ENCODE data around the gene CDH23. TPM values are rescaled to one million over a fixed set of nuclear protein-coding genes. Genes with fewer than 3 reads are reported as not detected.

Gene CDH23
- total and polyA plus RNA-seq, 10 of the 15 experiments (the other 5 are each of a cell fraction or from before 2014, with no cell fraction given), result 0.09 to 0.40 (median 0.15) TPM; not detected in 1

- FAIRE-seq (no peak), ATAC-seq (no peak), DNase-seq (ENCODE audit: low read depth, low spot score) (no peak)
- no peak overlapping the region for H3K4me3 ChIP-seq
- H3K4me2 ChIP-seq (ENCODE audit: control insufficient read depth, insufficient read depth), result no peak overlapping the region
- no TSS peak for BruUV-seq (replicated peaks)
- no peak overlapping the region for H3K9ac ChIP-seq (ENCODE audit: control insufficient read depth, insufficient read depth, low read length)
- CTCF ChIA-PET, result no interaction called here
- 43% methylated on average over 8 of the region's 8 CpGs for WGBS (ENCODE audit: insufficient coverage, insufficient replicate concordance, low lambda C conversion rate, missing lambda C conversion rate)
- no peaks in the 10 kb centered on the region for H3K79me2 ChIP-seq (ENCODE audit: control insufficient read depth, insufficient read depth, low read length)
- SMC1A ChIA-PET (ENCODE audit: uncharacterized antibody, unreplicated experiment), result no interaction called here
- no peak overlapping the region for H2AFZ ChIP-seq (ENCODE audit: control insufficient read depth, low read depth, low read length)
- H3K4me1 ChIP-seq (ENCODE audit: control insufficient read depth, insufficient read depth, low read length), result no peaks in the 10 kb centered on the region
- peaks cover 1 to 2% of the 10 kb centered on the region in 2 experiments; a peak in 2 of 4 replicates for H3K27me3 ChIP-seq (replicated peaks in 1 of 2; ENCODE audit: control insufficient read depth in 2 of 2, insufficient read depth in 2 of 2, low read length in 1 of 2)
- RAD21 ChIA-PET (ENCODE audit: unreplicated experiment), result no interaction called here
- in situ Hi-C loops (cut with MboI) (no loop called here), intact Hi-C loops (cut with micrococcal nuclease; ENCODE audit: unreplicated experiment) (no loop called here)
- no peaks in the 10 kb centered on the region for H3K36me3 ChIP-seq (ENCODE audit: control insufficient read depth in 2 of 2, insufficient read depth in 2 of 2, low read length in 1 of 2)
- no peaks in the 10 kb centered on the region for H3K9me3 ChIP-seq (replicated peaks; ENCODE audit: control insufficient read depth, insufficient read depth, low read length)
- POLR2A ChIA-PET, result no interaction called here
- no peaks in the 10 kb centered on the region for H4K20me1 ChIP-seq (ENCODE audit: control insufficient read depth, insufficient read depth)
- H3K27ac ChIP-seq (ENCODE audit: control insufficient read depth, insufficient read depth), result no peak overlapping the region
- TF ChIP-seq NBN (IDR thresholded peaks at IDR 0.05), result no peak
- TF ChIP-seq FOXK2 (IDR thresholded peaks at IDR 0.05), result no peak
- no peak for TF ChIP-seq HDAC2 (IDR thresholded peaks at IDR 0.05)
- TF ChIP-seq PRDM15 (CRISPR knock-in tag; IDR thresholded peaks at IDR 0.05), result no peak
- TF ChIP-seq BCL3 (IDR thresholded peaks at IDR 0.05; ENCODE audit: borderline replicate concordance, insufficient read depth, low read depth, low read length, poor library complexity, severe bottlenecking), result no peak
- no peak for TF ChIP-seq CEBPB (IDR thresholded peaks at IDR 0.05; ENCODE audit: borderline replicate concordance in 1 of 2, low read depth in 2 of 2, low read length in 2 of 2)
- no peak for TF ChIP-seq IKZF1 (conservative IDR thresholded peaks at IDR 0.05)
- TF ChIP-seq RCOR1 (conservative IDR thresholded peaks at IDR 0.05; ENCODE audit: low read depth, low read length), result no peak
- TF ChIP-seq ZSCAN29 (IDR thresholded peaks at IDR 0.05), result no peak
- TF ChIP-seq HDAC6 (IDR thresholded peaks at IDR 0.05; ENCODE audit: unreplicated experiment), result no peak
- TF ChIP-seq HDGF (IDR thresholded peaks at IDR 0.05), result no peak
- no peak for TF ChIP-seq ZBTB33 (IDR thresholded peaks at IDR 0.05)
- no peak for TF ChIP-seq MEF2A (IDR thresholded peaks at IDR 0.05; ENCODE audit: insufficient read depth, low read depth, low read length)
- no peak for TF ChIP-seq RBBP5 (conservative IDR thresholded peaks at IDR 0.05)
- TF ChIP-seq SPI1 (IDR thresholded peaks at IDR 0.05; ENCODE audit: borderline replicate concordance, insufficient read depth, low read depth, low read length), result no peak
- no peak for TF ChIP-seq KLF5 (IDR thresholded peaks at IDR 0.05; ENCODE audit: partially characterized antibody)
Measured at GRCh38 chr10:71594934-71595571, 198.3 kb downstream of the CDH23 start.

Data from GM12878 (cell line).